ENCODE measurements around the gene PLA2G4B. TPM values are rescaled to one million over a fixed set of nuclear protein-coding genes. Genes with fewer than 3 reads are reported as not detected.

PLA2G4B gene
- total and polyA plus RNA-seq, 2 donors (not counting 1 experiment from before 2014, with no cell fraction given): 22.6 to 33.2 TPM

DNA sequence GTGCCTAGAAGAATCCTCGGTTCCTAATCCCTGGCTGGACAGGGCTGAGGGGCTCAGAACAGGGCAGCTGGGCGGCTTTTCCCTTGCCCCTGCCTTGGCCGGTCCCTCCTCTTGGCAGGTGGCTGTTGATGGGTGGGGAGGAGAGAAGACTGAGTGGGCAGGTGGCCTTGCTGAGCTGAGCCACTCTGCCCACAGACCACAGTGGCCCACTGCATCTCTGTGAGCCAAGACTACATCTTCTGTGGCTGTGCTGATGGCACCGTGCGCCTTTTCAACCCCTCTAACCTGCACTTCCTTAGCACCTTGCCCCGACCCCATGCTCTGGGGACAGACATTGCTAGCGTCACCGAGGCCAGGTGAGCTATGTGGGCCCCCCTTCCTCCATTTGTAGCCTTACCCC lies 25.2 kb upstream of the PLA2G4B start:
- Mint-ChIP-seq H3K4me3 (no peak overlapping the region), H3K27ac (no peak overlapping the region), H3K27me3 (no peaks in the 10 kb centered on the region), H3K9me3 (ENCODE audit: insufficient read depth) (no peaks in the 10 kb centered on the region), H3K4me1 (peaks cover 10% of the 10 kb centered on the region)
- H3K9ac ChIP-seq (ENCODE audit: low read length): no peak overlapping the region
- no peaks in the 10 kb centered on the region for H4K20me1 ChIP-seq (ENCODE audit: control insufficient read depth, insufficient read depth, low read length, poor library complexity, severe bottlenecking)
- H3K27ac ChIP-seq (ENCODE audit: low read length in 2 of 2): no peak overlapping the region
- no peak overlapping the region for H3K4me3 ChIP-seq (ENCODE audit: control extremely low read depth in 1 of 5, extremely low read depth in 1 of 5, insufficient read depth in 1 of 5, low read depth in 2 of 5, low read length in 4 of 5)
- 98% methylated on average over 5 of the region's 8 CpGs for WGBS (ENCODE audit: insufficient coverage)
- H3K4me1 ChIP-seq (ENCODE audit: control insufficient read depth in 2 of 2, insufficient read depth in 2 of 2, low read length in 2 of 2): peaks cover 5 to 20% of the 10 kb centered on the region in 2 donors
- intact Hi-C loops (cut with micrococcal nuclease): no loop called here
- H3K36me3 ChIP-seq (replicated peaks in 1 of 2; ENCODE audit: control extremely low read depth in 1 of 2, control insufficient read depth in 1 of 2, extremely low read depth in 1 of 2, insufficient read depth in 2 of 2, low read length in 1 of 2): peaks cover 0 to 48% of the 10 kb centered on the region in 2 experiments
- TF ChIP-seq EZH2 (IDR thresholded peaks at IDR 0.05; ENCODE audit: borderline replicate concordance, insufficient read depth, low read depth, low read length, poor library complexity, severe bottlenecking): no peak
- TF ChIP-seq, protein P1, sequence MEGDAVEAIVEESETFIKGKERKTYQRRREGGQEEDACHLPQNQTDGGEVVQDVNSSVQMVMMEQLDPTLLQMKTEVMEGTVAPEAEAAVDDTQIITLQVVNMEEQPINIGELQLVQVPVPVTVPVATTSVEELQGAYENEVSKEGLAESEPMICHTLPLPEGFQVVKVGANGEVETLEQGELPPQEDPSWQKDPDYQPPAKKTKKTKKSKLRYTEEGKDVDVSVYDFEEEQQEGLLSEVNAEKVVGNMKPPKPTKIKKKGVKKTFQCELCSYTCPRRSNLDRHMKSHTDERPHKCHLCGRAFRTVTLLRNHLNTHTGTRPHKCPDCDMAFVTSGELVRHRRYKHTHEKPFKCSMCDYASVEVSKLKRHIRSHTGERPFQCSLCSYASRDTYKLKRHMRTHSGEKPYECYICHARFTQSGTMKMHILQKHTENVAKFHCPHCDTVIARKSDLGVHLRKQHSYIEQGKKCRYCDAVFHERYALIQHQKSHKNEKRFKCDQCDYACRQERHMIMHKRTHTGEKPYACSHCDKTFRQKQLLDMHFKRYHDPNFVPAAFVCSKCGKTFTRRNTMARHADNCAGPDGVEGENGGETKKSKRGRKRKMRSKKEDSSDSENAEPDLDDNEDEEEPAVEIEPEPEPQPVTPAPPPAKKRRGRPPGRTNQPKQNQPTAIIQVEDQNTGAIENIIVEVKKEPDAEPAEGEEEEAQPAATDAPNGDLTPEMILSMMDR (IDR thresholded peaks at IDR 0.05): no peak
- DNase-seq: no peak
- CTCF ChIA-PET: interaction anchor here (1.0 to 15.7 kb wide), 9 partner anchors 7 to 348 kb away, joined by 3 to 716 read pairs (median 27); partner anchors contain the start of gene MAPKBP1
- no peak overlapping the region for H3K4me2 ChIP-seq (replicated peaks; ENCODE audit: low read depth, low read length, poor library complexity, severe bottlenecking)
- no peaks in the 10 kb centered on the region for H3K9me3 ChIP-seq (ENCODE audit: control extremely low read depth in 1 of 3, control insufficient read depth in 2 of 3, insufficient read depth in 1 of 3, low read length in 2 of 3)
- ATAC-seq (ENCODE audit: low read depth): no peak
- H2AFZ ChIP-seq (ENCODE audit: insufficient read depth, low read depth, low read length, poor library complexity, severe bottlenecking): no peak overlapping the region
- no peaks in the 10 kb centered on the region for H3K79me2 ChIP-seq (ENCODE audit: control insufficient read depth, insufficient read depth, low read length)
- POLR2A ChIA-PET: no interaction called here
- H3K27me3 ChIP-seq (replicated peaks in 1 of 4; ENCODE audit: control extremely low read depth in 1 of 4, control insufficient read depth in 3 of 4, insufficient read depth in 4 of 4, low read length in 3 of 4): no peaks in the 10 kb centered on the region

DNA sequence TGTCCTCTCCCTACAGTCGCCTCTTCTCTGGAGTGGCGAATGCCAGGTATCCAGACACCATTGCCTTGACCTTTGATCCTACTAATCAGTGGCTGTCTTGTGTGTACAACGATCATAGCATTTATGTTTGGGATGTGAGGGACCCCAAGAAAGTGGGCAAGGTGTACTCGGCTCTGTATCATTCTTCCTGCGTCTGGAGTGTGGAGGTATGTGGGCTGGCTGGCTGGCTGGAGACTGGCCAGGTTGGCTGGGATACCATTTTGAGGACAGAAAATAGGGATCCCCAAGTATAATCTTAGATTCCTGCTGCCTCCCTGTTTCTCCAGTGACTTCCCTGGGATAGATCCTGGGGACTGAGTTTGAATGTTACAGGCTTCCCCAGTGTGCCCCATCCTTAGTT lies 24.1 kb upstream of the PLA2G4B start:
- H3K79me2 ChIP-seq (ENCODE audit: control insufficient read depth, insufficient read depth, low read length): no peaks in the 10 kb centered on the region
- no peak overlapping the region for H3K9ac ChIP-seq (ENCODE audit: low read length)
- H3K36me3 ChIP-seq (replicated peaks in 1 of 2; ENCODE audit: control extremely low read depth in 1 of 2, control insufficient read depth in 1 of 2, extremely low read depth in 1 of 2, insufficient read depth in 2 of 2, low read length in 1 of 2): peaks cover 0 to 52% of the 10 kb centered on the region in 2 experiments
- no peak overlapping the region for H3K27ac Mint-ChIP-seq
- H3K4me1 ChIP-seq (ENCODE audit: control insufficient read depth in 2 of 2, insufficient read depth in 2 of 2, low read length in 2 of 2): peaks cover 5 to 17% of the 10 kb centered on the region in 2 donors
- H3K4me3 Mint-ChIP-seq: no peak overlapping the region
- H3K4me2 ChIP-seq (replicated peaks; ENCODE audit: low read depth, low read length, poor library complexity, severe bottlenecking): no peak overlapping the region
- no peak overlapping the region for H3K27ac ChIP-seq (ENCODE audit: low read length in 2 of 2)
- TF ChIP-seq EZH2 (IDR thresholded peaks at IDR 0.05; ENCODE audit: borderline replicate concordance, insufficient read depth, low read depth, low read length, poor library complexity, severe bottlenecking): no peak
- TF ChIP-seq, protein P1 (IDR thresholded peaks at IDR 0.05): no peak
- WGBS (ENCODE audit: insufficient coverage): 93% methylated on average over 2 of the region's 5 CpGs
- H2AFZ ChIP-seq (ENCODE audit: insufficient read depth, low read depth, low read length, poor library complexity, severe bottlenecking): no peak overlapping the region
- no peaks in the 10 kb centered on the region for H3K27me3 ChIP-seq (replicated peaks in 1 of 4; ENCODE audit: control extremely low read depth in 1 of 4, control insufficient read depth in 3 of 4, insufficient read depth in 4 of 4, low read length in 3 of 4)
- no peaks in the 10 kb centered on the region for H4K20me1 ChIP-seq (ENCODE audit: control insufficient read depth, insufficient read depth, low read length, poor library complexity, severe bottlenecking)
- intact Hi-C loops (cut with micrococcal nuclease): no loop called here
- CTCF ChIA-PET: interaction anchor here (4.4 to 15.7 kb wide), 3 partner anchors 25 to 88 kb away, joined by 24 to 716 read pairs (median 92); partner anchors contain the start of gene MAPKBP1
- H3K9me3 ChIP-seq (ENCODE audit: control extremely low read depth in 1 of 3, control insufficient read depth in 2 of 3, insufficient read depth in 1 of 3, low read length in 2 of 3): no peaks in the 10 kb centered on the region
- H3K27me3 Mint-ChIP-seq: no peaks in the 10 kb centered on the region
- H3K9me3 Mint-ChIP-seq (ENCODE audit: insufficient read depth): no peaks in the 10 kb centered on the region
- DNase-seq: no peak
- H3K4me3 ChIP-seq (ENCODE audit: control extremely low read depth in 1 of 5, extremely low read depth in 1 of 5, insufficient read depth in 1 of 5, low read depth in 2 of 5, low read length in 4 of 5): no peak overlapping the region
- peaks cover 10% of the 10 kb centered on the region for H3K4me1 Mint-ChIP-seq
- no peak for ATAC-seq (ENCODE audit: low read depth)
- POLR2A ChIA-PET: no interaction called here
